IMR-90 (cell line): Measurements from ENCODE around the gene VTCN1.
A peak's percentile ranks its signal among the peaks of the same experiment; 100 is the strongest.

Source experiments
- BHLHE40 ChIP-seq: fragments of 150-350 bp; IDR thresholded peaks from 2 replicates; pipeline ENCODE4 v1.6.1; 2016; ENCODE audit warnings: mild to moderate bottlenecking, low read depth, low read length
- CEBPB ChIP-seq: IDR thresholded peaks from 2 replicates; pipeline ENCODE4 v1.6.1; 2012; ENCODE audit warnings: low read depth, low read length, improper control_type of control experiment
- CHD1 ChIP-seq: IDR thresholded peaks from 2 replicates; pipeline ENCODE4 v1.6.1; 2012; ENCODE audit warnings: low read depth, low read length, improper control_type of control experiment
- CTCF ChIP-seq: conservative IDR thresholded peaks from 2 replicates; pipeline ENCODE4 v1.5.1; 2012; ENCODE audit warnings: mild to moderate bottlenecking, low read depth, low read length, improper control_type of control experiment
- ELK1 ChIP-seq: fragments of 150-350 bp; IDR thresholded peaks from 2 replicates; pipeline ENCODE4 v1.6.1; 2016; ENCODE audit warnings: low read depth, mild to moderate bottlenecking, low read length, moderate library complexity, borderline replicate concordance
- FOS ChIP-seq: fragments of 150-350 bp; IDR thresholded peaks from 2 replicates; pipeline ENCODE4 v1.6.1; 2016; ENCODE audit warnings: low read depth, low read length
- MXI1 ChIP-seq: IDR thresholded peaks from 2 replicates; pipeline ENCODE4 v1.6.1; 2012; ENCODE audit warnings: low read depth, mild to moderate bottlenecking, low read length, moderate library complexity, borderline replicate concordance
- POLR2A ChIP-seq: IDR thresholded peaks from 2 replicates; pipeline ENCODE4 v1.6.1; 2012; ENCODE audit warnings: mild to moderate bottlenecking, low read depth, low read length
- RAD21 ChIP-seq: IDR thresholded peaks from 2 replicates; pipeline ENCODE4 v1.6.1; 2012; ENCODE audit warnings: low read length, improper control_type of control experiment
- RFX5 ChIP-seq: IDR thresholded peaks from 2 replicates; pipeline ENCODE4 v1.8.0; 2012; ENCODE audit warnings: low read depth, mild to moderate bottlenecking, low read length, moderate library complexity
- SMC3 ChIP-seq: fragments of 150-350 bp; IDR thresholded peaks from 2 replicates; pipeline ENCODE4 v1.6.1; 2016; ENCODE audit warnings: low read depth, mild to moderate bottlenecking, antibody characterized with exemption, low read length, moderate library complexity
- USF2 ChIP-seq: fragments of 150-350 bp; IDR thresholded peaks from 2 replicates; pipeline ENCODE4 v1.6.1; 2017; ENCODE audit warnings: mild to moderate bottlenecking, antibody characterized with exemption, low read length, low read depth

GRCh38 chr1:117142200-117142599 lies 68.5 kb downstream of the VTCN1 start:
- no peak for TF ChIP-seq CTCF
- no peak for TF ChIP-seq RAD21
- TF ChIP-seq POLR2A = no peak
- no peak for TF ChIP-seq RFX5
- peak; percentile 66 for TF ChIP-seq FOS
- 0 out of 2 replicates have a peak, but pooled peaks have one; percentile 8 for TF ChIP-seq CEBPB
- no peak for TF ChIP-seq MXI1
- TF ChIP-seq ELK1 = no peak
- TF ChIP-seq SMC3 = no peak
- no peak for TF ChIP-seq CHD1
- no peak for TF ChIP-seq USF2
- no peak for TF ChIP-seq BHLHE40
